ENCODE measurements around the gene QSOX2. TPM values are rescaled to one million over a fixed set of nuclear protein-coding genes. Genes with fewer than 3 reads are reported as not detected.
"Not testable (repeated sequence)": the region's sequence is repeated elsewhere in the genome, so short reads cannot be mapped to it uniquely, and the experiment has no call there.

QSOX2 gene
- total RNA-seq, 1 donor from 2014 or later = 20.7 TPM

DNA sequence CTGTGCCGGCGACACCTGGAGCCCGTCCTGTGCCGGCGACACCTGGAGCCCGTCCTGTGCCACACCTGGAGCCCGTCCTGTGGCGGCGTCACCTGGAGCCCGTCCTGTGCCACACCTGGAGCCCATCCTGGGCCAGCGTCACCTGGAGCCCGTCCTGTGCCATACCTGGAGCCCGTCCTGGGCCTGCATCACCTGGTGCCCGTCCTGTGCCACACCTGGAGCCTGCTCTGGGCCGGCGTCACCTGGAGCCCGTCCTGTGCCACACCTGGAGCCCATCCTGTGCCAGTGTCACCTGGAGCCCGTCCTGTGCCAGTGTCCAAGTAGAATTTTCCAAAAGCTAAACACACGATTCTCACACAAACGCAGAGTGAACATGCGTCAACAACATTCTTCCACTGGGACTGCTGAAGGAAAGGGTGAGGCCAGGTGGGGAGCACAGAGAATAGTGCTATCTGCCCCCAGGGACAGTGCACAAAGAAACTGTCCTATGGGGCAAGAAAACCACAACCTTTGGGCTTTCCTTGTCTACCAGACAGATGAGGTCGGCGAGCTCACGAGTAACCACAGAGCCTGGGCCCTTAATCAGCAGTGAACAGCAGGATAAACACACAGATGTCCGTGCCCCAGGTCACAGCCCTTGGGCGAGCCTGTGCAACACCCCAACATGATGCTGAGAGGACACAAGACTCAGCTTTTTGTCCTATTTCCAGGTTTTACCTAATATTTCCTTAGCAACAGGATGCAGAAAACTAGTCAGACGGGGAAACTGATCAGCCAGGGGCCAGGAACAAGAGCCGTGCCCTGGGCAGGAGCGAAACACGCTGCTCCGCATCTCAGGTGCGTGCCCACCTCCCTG, 7.9 kb downstream of the QSOX2 start:
- DNase-seq (ENCODE audit: low read depth) = peak; percentile 23

DNA sequence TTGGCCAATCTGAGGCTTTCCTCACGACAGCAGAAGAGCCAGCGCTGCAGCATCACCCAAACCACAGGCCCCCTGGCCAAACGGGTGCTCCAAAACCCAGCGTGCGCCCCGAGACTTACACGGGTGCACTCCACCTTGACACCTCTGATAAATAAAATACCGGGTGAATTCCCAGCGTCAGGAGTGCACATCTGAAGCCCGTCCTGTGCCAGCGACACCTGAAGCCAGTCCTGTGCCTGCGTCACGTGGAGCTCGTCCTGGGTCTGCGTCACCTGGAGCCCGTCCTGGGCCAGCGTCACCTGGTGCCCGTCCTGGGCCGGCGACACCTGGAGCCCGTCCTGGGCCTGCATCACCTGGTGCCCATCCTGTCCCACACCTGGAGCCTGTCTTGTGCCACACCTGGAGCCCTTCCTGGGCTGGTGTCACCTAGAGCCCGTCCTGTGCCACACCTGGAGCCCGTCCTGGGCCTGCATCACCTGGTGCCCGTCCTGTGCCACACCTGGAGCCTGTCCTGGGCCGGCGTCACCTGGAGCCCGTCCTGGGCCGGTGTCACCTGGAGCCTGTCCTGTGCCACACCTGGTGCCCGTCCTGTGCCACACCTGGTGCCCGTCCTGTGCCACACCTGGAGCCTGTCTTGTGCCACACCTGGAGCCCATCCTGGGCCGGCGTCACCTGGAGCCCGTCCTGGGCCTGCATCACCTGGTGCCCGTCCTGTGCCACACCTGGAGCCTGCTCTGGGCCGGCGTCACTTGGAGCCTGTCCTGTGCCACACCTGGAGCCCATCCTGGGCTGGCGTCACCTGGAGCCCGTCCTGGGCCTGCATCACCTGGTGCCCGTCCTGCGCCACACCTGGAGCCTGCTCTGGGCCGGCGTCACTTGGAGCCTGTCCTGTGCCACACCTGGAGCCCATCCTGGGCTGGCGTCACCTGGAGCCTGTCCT, 8.9 kb downstream of the QSOX2 start:
- DNase-seq (ENCODE audit: low read depth) = not testable (repeated sequence)

DNA sequence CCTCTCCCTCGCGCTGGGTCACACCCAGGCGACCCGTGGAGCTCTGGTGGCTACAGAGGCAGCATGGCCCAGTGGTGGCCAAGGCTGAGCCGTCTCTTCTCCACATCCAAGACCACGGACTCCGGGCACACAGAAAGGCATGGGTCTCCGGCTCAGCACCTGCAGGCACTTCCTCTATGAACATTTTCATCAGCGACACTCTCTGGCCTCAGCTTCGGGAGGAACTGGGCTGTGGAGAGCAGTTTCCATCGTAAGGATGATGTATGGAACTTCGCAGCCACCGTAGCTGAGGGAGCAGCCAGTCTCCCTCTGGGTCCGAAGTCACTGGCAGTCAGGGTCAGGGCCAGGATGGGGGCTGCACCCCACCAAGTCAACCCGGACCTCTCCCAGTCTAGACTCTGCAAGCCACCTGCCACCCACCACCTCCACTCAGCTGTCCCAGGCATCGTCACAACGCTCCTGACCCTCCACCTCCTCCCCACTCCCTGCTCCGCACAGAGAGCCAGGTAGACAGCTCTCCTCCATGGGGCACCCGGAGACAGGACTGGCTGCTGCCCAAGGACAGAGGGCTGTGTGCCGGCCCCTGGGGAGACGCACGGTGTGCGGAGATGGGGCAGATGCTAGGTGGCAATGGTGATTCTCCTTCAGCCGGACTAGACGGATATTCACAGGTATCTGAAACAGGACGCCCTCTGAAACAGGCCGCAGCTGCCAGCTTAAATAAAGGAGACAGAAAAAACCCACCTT, 9.7 kb downstream of the QSOX2 start:
- no peak for DNase-seq (ENCODE audit: low read depth)

DNA sequence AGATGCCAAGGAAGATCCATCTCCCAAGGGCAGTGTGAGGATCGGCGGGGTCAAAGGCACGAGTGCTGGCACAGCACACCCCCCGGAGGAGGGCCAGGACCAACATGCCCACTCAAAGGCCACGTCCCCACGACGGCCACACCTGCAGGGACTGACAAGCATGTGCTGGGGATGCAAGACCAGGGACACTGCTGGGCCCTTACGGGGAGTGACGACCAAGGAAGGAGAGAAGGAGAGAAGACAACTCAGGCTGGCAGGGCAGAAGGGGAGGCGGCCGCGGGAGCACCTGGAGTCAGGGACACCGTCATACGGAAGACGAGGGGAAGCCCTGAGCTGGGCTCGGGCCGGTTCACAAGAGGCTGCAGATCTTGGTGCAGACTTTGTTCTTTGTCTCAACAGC, 10.4 kb downstream of the QSOX2 start:
- DNase-seq (ENCODE audit: low read depth) = no peak

DNA sequence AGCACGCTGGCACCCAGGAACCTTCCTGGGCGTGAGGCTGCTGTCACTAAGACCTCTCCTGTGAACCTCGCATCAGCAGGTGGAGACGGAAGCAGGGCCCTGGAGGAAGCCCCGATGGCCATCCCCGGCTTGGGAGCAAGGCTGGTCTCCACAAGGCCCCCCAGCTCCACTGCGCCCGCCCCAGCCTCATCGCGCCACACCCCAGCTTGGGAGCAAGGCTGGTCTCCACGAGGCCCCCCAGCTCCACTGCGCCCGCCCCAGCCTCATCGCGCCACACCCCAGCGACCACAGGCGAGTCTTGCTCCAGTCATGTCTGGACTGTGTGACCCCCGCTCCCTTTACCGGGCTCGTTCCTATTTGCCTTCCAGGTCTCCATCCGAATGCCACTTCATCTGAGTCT, 11.0 kb downstream of the QSOX2 start:
- no peak for DNase-seq (ENCODE audit: low read depth)

DNA sequence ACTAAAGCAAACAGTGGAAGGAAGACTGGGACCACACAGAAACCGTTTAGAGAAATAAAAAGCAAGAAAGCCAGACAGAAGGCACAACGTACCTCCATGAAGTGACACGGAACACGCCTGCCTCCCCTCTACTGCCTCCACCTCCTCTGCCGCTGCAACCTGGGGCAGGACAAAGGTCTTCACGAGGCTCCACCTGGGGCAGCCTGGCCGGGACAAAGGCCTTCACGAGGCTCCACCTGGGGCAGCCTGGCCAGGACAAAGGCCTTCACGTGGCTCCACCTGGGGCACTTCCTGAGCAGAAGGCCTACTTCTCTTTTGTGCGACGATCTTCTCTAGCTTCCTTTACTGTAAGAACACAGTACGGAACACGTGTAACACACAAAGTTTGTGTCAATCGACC, 11.7 kb downstream of the QSOX2 start:
- no peak for DNase-seq (ENCODE audit: low read depth)

DNA sequence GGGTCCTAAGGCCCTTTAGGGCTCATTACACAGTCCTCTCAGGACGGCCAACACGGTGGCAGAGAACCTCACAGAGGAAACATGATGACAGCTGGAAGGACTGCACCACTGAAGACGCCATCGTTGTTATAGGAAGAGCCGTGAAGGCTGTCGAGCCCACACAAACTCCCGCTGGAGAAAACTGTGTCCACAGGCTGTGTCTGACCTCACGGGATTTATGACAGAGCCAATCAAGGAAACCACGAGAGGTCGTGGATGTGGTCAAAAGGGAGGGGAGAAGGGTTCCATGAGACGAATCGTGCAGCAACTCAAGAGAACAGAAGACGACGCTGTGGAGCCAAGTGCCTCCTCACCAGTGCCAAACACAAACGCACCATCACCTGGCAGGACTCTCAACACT, 12.2 kb downstream of the QSOX2 start:
- no peak for DNase-seq (ENCODE audit: low read depth)

DNA sequence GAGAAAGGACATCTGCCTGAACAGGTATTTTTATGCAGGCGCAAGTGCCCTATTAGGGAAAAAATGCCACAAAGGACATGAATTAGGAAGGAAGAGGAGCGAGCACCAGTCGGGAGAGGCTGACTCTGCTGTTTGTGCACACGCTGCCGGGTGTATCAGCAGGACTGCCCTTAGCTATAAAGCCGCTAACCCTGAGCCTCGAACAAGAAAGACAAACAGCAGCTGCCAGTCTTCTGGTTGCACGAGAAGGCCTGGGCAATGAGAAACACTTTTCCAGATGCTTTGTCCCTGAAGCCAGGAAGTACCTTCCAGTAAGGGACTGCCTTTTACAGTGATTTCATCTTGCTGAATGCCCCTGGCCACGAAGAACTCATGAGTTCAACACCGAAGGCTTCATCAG, 12.6 kb downstream of the QSOX2 start:
- DNase-seq (ENCODE audit: low read depth) = no peak

DNA sequence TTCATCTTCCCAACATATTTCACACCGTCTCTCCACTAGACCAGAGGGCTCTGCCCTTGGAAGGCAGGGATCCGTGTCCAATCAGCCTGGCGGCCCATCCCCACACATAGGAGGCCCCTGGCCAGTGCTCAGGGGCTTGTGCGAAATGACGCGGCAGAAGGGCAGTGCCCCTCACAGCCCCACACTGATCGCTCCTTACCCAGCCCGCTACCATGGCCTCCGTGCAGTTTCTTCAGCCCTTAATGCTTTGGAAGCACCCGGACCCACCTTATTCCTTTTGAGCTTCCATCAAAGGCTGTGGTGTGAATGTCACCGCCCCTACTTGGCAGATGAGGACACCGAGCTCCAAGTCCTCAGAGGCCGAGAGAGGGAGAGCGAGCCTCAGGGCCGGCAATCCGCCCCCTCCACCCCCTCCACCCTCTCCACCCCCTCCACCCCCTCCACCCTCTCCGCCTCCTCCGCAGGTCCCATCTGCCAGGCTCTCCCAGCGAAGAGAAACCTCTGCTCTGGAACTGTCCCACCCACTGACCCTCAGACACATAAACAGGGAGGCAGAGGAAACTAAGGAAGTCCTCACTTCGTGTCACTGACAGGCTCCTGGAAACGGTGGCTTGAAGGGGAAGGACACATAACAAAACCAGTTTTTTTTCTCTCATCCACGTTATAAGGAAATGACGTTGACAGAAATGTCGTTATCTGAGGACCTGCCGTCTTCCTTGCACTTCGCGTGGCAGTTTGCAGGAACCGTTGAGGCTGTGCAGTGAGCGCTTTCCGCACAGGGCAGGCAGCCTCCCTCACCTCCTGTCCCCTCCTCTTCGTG, 13.9 kb downstream of the QSOX2 start:
- DNase-seq (ENCODE audit: low read depth) = no peak

DNA sequence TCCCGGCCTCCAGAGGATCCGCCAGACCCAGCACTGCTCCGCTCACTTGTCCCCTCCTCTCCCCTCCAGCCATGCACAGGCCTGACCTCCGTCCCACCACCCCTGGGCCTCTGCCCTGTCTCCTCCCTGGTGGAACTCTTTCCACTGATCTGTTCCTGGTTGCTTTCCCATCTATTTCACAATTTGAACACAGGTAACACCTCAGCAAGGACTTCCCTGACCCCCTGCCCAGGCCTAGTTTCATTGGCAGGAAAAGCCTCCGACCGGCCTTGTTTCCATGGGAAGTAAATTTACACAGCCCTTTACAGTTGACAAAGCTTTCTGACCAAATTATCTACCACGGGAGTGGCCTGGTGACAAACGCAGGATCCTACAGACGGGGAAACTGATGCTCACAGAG, 14.8 kb downstream of the QSOX2 start:
- no peak for DNase-seq (ENCODE audit: low read depth)

DNA sequence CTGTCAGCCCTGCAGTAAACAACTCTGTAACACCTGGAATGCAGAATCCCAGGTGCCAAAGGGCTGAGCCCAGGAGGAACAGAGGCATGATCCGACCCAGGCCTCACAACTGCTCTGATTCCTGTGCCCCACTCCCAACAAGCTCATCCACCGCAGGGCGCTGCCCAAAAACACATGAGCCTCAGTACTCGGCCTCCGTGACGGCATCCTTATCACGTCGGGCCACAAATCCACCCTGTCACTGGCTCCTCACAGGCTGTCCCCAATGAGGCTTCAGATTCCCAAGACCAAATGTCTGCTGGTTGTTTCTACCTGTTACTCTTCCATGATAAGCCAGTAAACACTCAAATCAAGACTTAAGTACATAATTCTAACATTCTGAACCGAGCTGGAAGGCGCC, 15.2 kb downstream of the QSOX2 start:
- no peak for DNase-seq (ENCODE audit: low read depth)

DNA sequence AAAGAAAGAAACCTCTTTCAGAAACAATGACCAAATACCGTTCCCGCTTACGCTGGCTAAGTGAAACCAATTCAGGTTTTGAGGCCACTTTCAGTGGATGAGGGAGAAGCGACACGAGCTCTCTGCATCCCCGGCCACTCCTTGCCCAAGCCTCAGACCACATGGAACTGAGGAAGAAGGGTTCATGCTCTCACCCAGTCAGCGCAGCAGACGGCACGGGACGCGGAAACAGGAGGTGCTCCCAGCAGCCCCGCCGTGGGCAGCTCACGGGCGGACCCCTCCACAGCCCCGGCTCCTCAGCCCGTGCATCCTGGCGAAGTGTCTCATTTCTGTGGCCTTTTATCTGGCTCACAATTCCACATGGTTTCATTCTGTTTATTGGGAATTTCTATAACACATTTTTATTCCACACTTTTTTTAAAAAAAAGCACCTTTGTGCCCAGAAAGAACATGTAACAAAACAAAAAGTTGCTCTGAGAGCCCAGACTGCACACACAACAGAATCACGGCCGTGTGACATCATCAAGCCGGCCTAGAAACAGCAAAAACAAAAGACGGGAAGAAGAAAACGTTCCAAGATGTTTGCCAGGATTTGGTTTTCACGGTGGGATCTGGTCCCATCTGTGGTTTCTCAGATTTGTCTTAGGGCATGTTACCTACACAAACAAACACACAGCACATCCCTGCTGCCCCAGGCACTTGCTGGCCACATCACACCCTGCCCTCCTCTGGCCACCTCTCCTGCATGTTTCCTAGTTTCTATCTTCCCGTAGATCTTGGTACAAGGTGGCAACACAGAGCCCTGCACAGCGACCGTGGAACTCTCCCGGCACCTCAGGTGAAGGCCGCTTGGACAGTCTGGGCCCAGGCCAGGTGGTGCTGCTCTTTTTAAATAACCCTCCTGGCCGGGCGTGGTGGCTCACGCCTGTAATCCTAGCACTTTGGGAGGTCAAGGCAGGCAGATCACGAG, 16.2 kb downstream of the QSOX2 start:
- no peak for DNase-seq (ENCODE audit: low read depth)

DNA sequence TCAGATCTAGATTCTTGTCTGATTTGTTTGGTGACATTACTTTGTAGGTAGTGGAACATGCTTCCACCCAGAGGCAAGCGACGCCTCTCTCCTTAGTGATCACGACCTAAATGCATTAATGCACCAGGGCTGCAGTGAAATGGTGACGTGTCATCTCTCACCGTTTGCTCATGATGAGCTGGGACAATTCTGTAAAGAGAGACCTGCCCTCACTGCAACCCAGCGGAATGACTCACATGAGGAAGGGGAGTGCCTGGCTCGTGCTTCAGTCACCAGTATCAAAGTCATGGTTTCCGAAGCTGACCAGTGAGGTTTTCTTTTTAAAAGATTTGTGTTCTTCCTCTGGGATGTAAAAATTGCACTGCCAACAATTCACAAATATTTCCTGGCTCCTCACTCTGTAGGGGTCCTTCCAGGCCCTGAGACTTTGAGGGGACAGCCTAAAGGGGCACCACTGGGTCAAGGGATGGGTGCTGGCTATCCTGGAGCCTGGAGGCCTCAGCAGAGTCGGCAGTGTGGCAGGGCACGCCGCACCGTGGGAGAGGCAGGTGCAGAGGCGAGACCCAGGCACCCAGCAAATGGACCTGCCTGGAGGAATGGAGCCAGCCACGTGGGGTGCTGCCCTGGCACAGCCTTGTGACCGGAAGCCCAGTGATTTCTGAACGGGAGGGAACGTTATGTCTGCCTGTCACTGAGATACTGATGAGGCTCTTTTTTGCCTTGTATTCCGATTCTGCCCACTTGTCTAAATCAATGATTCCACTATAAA, 17.3 kb downstream of the QSOX2 start:
- no peak for DNase-seq (ENCODE audit: low read depth)

DNA sequence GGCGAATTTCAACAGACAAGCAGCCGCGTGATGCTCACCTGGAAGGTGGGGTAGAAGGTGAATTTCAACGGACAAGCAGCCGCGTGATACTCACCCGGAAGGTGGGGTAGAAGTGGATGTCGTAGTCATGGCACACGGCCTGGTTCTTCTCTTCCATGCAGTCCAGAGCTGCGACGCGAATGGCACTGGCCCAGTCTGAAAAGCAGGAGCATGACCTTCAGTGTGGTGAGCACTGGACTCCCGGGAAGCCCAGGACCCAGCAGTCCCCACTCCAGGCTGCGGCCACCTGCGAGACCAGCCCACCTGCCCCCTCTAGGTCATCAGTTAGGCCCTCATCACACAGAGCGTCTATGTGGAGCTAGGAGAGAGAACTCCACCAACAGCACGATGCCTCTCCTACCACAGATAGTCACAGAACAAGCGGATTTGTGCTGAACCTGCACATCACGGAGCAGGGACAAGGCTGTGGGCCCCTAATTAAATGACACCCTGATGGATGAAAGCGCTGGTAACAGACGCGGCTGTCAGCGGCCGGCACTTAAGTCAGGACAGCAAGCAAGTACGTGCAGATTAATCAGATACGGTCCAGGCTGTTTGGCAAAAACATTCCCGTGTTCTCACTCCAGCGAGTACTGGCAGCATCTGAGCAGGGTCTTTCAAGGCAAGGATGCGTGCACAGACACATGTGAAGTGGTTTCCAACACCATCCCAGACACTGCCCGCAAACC, 18.8 kb downstream of the QSOX2 start:
- no peak for DNase-seq (ENCODE audit: low read depth)

DNA sequence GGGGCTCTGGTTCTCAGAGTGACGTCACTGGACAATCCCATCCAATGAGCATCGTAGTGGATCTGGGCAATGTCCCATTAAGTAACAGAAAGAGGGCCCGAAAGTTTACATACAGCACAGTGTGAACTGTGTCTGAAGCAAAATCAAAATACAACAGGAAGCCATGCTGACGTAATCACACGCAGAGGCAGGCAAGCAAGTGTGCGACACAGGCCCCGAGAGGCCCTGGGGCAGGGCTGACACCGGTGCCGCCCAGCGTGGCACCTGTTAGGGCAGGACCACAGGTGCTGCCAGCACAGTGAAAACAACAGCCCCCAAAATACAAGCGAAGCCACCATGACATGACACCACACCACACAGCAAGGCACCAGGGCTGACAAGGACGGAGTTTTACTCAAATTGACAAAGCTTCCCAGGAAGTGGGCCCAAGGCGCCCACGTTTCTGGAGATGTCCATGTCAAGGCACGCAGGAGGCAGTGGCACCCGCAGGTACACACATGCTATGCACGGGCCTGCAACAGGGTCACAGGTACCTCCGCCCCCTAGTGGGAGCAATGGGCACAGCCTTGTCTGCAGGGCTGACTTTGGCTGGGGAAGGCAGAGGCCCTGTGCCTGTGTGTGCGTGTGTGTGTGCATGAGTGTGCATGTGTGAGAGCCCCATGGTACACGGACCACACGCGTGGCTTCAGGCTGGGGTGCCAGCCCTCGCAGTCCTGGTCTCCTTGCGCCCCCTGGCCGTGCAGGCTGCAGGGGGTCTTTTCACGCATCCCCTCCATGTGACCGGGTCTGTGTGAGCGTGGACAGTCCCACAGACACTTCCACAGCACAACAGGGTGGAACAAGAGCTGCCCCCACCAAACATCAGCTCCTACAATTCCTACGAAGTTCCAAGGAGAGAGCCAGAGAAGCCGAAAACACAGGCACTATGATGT, 19.6 kb downstream of the QSOX2 start:
- DNase-seq (ENCODE audit: low read depth) = no peak

DNA sequence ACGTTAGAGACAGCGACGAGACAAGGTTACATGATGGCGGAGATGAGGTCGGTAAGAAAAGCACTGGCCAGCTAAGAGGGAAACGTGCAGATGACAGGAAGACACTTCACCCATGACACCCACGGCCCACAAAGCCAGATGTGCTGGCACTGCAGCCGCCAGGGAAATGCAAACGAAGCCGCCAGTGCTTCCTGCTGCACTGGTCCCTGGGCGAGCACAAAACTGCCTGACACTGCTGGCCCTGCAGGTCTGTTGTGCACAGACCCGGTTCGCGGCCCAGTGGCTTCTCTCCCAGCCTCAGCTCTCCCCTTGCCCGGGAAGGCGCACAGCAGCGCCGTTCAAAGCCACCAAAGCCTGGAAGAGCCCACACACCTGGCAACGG, 20.3 kb downstream of the QSOX2 start:
- DNase-seq (ENCODE audit: low read depth) = no peak

All from myocyte (in vitro differentiated cells).